Measurements from ENCODE around the gene SMG7. TPM values are rescaled to one million over a fixed set of nuclear protein-coding genes. Genes with fewer than 3 reads are reported as not detected.

SMG7 gene
- total RNA-seq, 4 donors from 2014 or later = 27.7 to 34.7 (median 32.7) TPM

DNA sequence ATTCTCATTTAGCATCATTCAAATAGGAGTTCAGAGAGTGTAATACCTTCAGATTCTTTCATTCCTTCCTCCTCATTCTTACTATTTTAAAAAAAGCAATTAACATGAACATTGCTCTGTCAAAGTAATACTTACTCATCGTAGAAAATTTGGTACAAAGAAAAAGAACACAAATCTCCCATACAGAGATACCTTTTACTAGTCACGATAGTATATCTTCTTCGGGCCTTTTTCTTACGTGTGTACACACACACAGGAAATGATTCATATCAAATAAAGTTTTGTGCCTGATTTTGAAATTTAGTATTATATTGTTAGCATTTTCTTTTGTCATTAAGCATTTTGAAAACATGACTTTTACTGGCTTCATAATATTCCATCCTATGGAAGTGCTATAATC is 65.1 kb downstream of the SMG7 start:
- H3K4me3 ChIP-seq = no peak overlapping the region
- H3K27me3 ChIP-seq = no peaks in the 10 kb centered on the region
- 92% methylated on average over 4 of the region's 4 CpGs for WGBS
- H3K27ac ChIP-seq (replicated peaks in 1 of 4) = no peak overlapping the region
- intact Hi-C loops (cut with DNase I) = no loop called here
- peaks cover 48 to 86% (median 69%) of the 10 kb centered on the region in 4 donors for H3K36me3 ChIP-seq
- TF ChIP-seq POLR2A (IDR thresholded peaks at IDR 0.05; ENCODE audit: low read depth) (no peak), POLR2AphosphoS5 (IDR thresholded peaks at IDR 0.05) (no peak), EP300 (IDR thresholded peaks at IDR 0.05) (no peak)
- TF ChIP-seq, protein P1, sequence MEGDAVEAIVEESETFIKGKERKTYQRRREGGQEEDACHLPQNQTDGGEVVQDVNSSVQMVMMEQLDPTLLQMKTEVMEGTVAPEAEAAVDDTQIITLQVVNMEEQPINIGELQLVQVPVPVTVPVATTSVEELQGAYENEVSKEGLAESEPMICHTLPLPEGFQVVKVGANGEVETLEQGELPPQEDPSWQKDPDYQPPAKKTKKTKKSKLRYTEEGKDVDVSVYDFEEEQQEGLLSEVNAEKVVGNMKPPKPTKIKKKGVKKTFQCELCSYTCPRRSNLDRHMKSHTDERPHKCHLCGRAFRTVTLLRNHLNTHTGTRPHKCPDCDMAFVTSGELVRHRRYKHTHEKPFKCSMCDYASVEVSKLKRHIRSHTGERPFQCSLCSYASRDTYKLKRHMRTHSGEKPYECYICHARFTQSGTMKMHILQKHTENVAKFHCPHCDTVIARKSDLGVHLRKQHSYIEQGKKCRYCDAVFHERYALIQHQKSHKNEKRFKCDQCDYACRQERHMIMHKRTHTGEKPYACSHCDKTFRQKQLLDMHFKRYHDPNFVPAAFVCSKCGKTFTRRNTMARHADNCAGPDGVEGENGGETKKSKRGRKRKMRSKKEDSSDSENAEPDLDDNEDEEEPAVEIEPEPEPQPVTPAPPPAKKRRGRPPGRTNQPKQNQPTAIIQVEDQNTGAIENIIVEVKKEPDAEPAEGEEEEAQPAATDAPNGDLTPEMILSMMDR (IDR thresholded peaks at IDR 0.05) = no peak
- H3K4me1 ChIP-seq = no peaks in the 10 kb centered on the region
- no peaks in the 10 kb centered on the region for H3K9me3 ChIP-seq
- no peak for DNase-seq (ENCODE audit: extremely low spot score)

DNA sequence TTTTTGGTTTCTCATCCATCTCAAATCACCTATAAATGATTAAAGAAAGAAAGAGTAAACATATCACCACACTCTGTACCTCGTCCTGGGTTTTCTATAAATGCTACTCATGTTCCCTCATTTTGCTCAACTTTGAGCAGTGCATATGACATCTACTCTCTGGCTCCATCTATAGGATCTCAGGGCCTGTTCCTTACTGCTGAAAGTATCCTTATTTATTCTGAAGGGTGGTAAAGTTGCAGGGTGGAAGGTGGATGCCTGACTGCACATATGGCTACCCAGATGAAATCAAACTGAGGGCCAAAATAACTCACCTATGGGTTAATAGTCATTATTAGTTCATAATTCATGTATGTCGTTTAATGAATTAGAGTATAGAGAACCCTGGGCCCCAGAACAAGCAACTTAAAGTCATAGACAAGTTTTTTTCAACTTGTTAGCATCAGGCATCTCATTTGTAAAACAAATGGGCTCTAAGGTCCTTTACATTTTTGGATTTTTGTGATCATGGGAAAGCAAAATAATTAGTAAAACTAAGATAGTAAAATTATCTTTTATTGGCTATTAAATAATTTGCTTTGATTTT is 71.4 kb downstream of the SMG7 start:
- H3K9me3 ChIP-seq = no peaks in the 10 kb centered on the region
- DNase-seq (ENCODE audit: extremely low spot score) = no peak
- 34% methylated on average over 2 of the region's 2 CpGs for WGBS
- no peak overlapping the region for H3K27ac ChIP-seq (replicated peaks in 1 of 4)
- TF ChIP-seq, protein P1 (IDR thresholded peaks at IDR 0.05) = peak; percentile 52 to 72 (median 63)
- TF ChIP-seq EP300 (IDR thresholded peaks at IDR 0.05) = no peak
- H3K4me1 ChIP-seq = peaks cover 0 to 7% (median 6%) of the 10 kb centered on the region in 4 donors
- peaks cover 68 to 87% (median 77%) of the 10 kb centered on the region in 4 donors for H3K36me3 ChIP-seq
- no peaks in the 10 kb centered on the region for H3K27me3 ChIP-seq
- intact Hi-C loops (cut with DNase I) = loop anchor here (5.0 kb wide), 2 partner anchors 71 to 261 kb away; partner anchors contain the start of gene SMG7
- H3K4me3 ChIP-seq = no peak overlapping the region

DNA sequence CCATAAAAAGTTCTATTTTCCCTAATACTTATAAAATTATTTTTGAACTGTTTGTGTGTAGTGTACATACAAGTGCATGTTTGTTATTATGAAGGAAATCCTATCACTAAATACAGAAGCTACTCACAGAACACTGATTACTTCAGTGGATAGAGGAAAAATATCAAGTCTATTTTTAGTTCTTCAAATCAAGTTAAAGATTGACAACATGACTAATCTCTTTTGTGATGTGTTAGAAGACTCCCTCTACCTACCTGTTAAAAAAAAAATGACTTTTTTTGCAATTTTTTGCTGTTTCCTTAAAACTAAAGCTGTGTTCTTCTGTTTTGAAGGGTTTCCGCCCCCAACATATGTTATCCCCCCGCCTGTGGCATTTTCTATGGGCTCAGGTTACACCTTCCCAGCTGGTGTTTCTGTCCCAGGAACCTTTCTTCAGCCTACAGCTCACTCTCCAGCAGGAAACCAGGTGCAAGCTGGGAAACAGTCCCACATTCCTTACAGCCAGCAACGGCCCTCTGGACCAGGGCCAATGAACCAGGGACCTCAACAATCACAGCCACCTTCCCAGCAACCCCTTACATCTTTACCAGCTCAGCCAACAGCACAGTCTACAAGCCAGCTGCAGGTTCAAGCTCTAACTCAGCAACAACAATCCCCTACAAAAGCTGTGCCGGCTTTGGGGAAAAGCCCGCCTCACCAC is 72.4 kb downstream of the SMG7 start:
- 77% methylated on average over 5 of the region's 5 CpGs for WGBS
- DNase-seq (ENCODE audit: extremely low spot score) = no peak
- Histone ChIP-seq H3K27me3 (no peaks in the 10 kb centered on the region), H3K9me3 (no peaks in the 10 kb centered on the region), H3K36me3 (peaks cover 68 to 87% (median 79%) of the 10 kb centered on the region in 4 donors), H3K27ac (replicated peaks in 1 of 4) (no peak overlapping the region), H3K4me1 (peaks cover 0 to 7% (median 6%) of the 10 kb centered on the region in 4 donors), H3K4me3 (no peak overlapping the region)
- intact Hi-C loops (cut with DNase I) = loop anchor here (5.0 kb wide), 2 partner anchors 72 to 262 kb away; partner anchors contain the start of gene SMG7
- TF ChIP-seq, protein P1 (IDR thresholded peaks at IDR 0.05) = no peak
- no peak for TF ChIP-seq POLR2AphosphoS5 (IDR thresholded peaks at IDR 0.05)
- no peak for TF ChIP-seq EP300 (IDR thresholded peaks at IDR 0.05)
- TF ChIP-seq POLR2A (IDR thresholded peaks at IDR 0.05; ENCODE audit: low read depth) = no peak

DNA sequence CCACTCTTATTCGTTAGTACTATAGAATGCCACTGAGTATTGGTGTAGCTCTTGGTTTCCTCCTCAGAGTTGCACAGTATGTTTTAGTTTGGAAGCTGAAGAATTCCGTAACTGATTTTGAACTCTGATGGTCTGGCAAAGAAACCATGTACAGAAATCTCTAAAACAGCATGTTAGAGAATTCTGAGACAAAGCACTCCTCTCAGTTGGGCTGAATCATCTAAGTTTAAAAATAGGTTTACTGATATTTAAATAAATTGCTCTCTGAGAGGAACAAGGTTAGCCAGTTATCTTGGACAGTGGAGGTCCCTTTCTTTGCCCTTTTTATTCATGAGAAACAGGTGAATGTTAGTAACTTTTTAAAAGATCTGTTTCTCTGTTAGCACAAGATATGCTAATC is 74.1 kb downstream of the SMG7 start:
- no peak overlapping the region for H3K27ac ChIP-seq (replicated peaks in 1 of 4)
- no peaks in the 10 kb centered on the region for H3K27me3 ChIP-seq
- no peak for DNase-seq (ENCODE audit: extremely low spot score)
- peaks cover 0 to 7% (median 6%) of the 10 kb centered on the region in 4 donors for H3K4me1 ChIP-seq
- WGBS = 77% methylated on average over 2 of the region's 2 CpGs
- no peak overlapping the region for H3K4me3 ChIP-seq
- no peak for TF ChIP-seq POLR2AphosphoS5 (IDR thresholded peaks at IDR 0.05)
- no peak for TF ChIP-seq EP300 (IDR thresholded peaks at IDR 0.05)
- TF ChIP-seq, protein P1 (IDR thresholded peaks at IDR 0.05) = no peak
- no peak for TF ChIP-seq POLR2A (IDR thresholded peaks at IDR 0.05; ENCODE audit: low read depth)
- intact Hi-C loops (cut with DNase I) = no loop called here
- no peaks in the 10 kb centered on the region for H3K9me3 ChIP-seq
- H3K36me3 ChIP-seq = peaks cover 65 to 87% (median 80%) of the 10 kb centered on the region in 4 donors

Data from esophagus muscularis mucosa (tissue), 4 donors.